Measurements from ENCODE around the gene UMODL1. TPM values are rescaled to one million over a fixed set of nuclear protein-coding genes. Genes with fewer than 3 reads are reported as not detected.

UMODL1 gene
- total RNA-seq, 4 donors from 2014 or later = not detected

DNA sequence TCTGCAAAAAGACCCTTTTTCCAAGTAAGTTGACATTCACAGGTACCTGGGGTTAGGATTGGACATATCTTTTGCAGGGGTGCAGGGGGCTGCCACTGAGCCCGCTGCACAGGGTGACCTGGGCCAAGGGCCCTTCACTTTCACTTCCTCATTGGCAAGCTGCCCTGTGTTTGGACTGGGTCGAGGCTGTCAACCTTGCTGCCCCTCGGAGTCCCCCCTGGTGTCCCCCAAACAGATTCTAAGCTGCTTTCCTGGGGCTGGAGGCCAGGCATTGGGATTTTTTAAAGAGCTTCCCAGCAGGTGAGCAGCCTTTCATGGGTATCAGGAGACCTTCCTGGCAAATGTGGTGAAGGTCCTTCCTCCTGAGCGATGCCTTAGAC is 7.9 kb upstream of the UMODL1 start:
- Histone ChIP-seq H3K4me3 (peak overlapping the region in 1 of 4 donors; percentile 40), H3K27me3 (peaks cover 0 to 39% of the 10 kb centered on the region in 2 donors), H3K9me3 (no peaks in the 10 kb centered on the region), H3K27ac (peak overlapping the region in 1 of 4 donors; percentile 56), H3K4me1 (peaks cover 0 to 18% (median 8%) of the 10 kb centered on the region in 4 donors), H3K36me3 (no peaks in the 10 kb centered on the region)
- DNase-seq (ENCODE audit: low spot score in 2 of 2) = peak in 1 of 2 donors; percentile 36
- TF ChIP-seq, protein P1, sequence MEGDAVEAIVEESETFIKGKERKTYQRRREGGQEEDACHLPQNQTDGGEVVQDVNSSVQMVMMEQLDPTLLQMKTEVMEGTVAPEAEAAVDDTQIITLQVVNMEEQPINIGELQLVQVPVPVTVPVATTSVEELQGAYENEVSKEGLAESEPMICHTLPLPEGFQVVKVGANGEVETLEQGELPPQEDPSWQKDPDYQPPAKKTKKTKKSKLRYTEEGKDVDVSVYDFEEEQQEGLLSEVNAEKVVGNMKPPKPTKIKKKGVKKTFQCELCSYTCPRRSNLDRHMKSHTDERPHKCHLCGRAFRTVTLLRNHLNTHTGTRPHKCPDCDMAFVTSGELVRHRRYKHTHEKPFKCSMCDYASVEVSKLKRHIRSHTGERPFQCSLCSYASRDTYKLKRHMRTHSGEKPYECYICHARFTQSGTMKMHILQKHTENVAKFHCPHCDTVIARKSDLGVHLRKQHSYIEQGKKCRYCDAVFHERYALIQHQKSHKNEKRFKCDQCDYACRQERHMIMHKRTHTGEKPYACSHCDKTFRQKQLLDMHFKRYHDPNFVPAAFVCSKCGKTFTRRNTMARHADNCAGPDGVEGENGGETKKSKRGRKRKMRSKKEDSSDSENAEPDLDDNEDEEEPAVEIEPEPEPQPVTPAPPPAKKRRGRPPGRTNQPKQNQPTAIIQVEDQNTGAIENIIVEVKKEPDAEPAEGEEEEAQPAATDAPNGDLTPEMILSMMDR (IDR thresholded peaks at IDR 0.05) = no peak
- TF ChIP-seq EP300 (IDR thresholded peaks at IDR 0.05) = no peak
- 11 to 41% methylated on average over 3 to 4 of the region's 4 CpGs for WGBS, 2 donors

DNA sequence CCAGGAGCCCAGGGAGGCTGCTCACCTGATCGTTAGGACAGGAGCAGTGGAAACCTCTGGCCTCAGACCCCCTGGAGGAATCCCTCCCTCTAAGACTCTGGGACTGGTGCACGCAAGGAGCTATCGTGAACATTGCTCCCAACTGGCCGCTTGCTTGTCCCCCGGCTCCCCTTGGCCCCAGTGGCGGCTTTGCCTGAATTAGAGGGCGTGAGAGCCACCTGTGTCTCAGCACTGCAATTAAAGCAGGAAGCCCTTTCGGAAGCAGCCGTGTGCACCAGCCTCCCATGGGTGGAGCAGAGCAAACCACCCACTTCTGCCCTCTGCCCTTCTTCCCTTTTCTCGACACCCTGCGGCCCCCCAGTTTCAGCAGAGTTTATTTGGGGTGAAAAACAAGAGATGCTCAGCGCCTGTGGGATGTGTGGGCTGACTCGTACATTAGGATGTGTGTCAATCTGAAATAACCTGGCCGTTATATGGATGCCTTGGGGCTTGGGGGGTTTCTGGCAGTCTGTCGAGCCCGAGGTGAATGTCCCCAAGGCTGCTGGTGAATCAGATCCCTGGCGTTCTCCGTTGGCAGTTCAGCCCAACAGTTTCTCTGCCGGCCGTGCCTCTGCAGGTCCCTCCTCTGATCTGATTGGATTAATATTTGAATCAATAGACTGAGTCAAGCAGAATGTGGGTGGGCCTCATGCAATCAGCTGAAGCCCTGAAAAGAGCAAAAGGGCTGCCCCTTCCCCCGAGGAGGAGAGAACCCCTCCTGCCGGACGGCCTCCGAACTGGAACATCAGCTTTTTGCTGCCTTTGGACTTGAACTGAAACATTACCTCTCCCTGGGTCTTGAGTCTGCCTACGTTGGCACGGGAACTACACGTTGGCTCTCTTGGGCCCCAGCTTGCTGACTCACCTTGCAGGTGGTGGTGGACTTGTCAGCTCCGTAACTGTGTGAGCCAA is 7.3 kb upstream of the UMODL1 start:
- WGBS, 2 donors = 51 to 52% methylated on average over 26 to 27 of the region's 28 CpGs
- no peaks in the 10 kb centered on the region for H3K9me3 ChIP-seq

DNA sequence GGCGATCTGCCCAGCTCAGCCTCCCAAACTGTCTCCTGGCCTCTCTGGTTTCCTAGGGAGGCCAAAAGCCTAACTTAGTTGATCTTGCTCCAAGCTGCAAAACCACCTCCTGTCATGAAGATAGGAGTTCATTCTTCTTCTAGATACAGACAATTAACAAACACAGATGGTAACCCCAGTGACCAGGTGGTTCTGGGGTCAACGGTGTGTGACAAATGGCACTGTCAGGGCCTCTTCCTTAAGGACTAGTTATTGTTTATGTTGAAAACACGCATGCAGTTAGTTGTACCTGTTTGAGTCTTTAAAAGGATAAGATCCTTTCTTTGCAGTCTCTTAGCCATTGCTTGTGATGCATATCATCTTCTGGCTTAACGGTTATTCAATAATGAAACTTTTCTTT is 4.6 kb upstream of the UMODL1 start:
- Histone ChIP-seq H3K4me1 (peaks cover 0 to 17% (median 8%) of the 10 kb centered on the region in 4 donors), H3K27ac (no peak overlapping the region), H3K9me3 (no peaks in the 10 kb centered on the region), H3K27me3 (peaks cover 0 to 42% of the 10 kb centered on the region in 2 donors), H3K4me3 (no peak overlapping the region), H3K36me3 (no peaks in the 10 kb centered on the region)
- TF ChIP-seq EP300 (IDR thresholded peaks at IDR 0.05) = no peak
- no peak for TF ChIP-seq POLR2A (IDR thresholded peaks at IDR 0.05)
- DNase-seq (ENCODE audit: low spot score in 2 of 2) = no peak
- 81 to 85% methylated on average over 4 of the region's 4 CpGs for WGBS, 2 donors

More for the DNA sequence above, 7.3 kb upstream of the UMODL1 start:
- DNase-seq (ENCODE audit: low spot score in 2 of 2) = no peak
- Histone ChIP-seq H3K4me3 (peak overlapping the region in 1 of 4 donors; percentile 40), H3K27me3 (peaks cover 0 to 39% of the 10 kb centered on the region in 2 donors), H3K27ac (peak overlapping the region in 1 of 4 donors; percentile 56), H3K36me3 (no peaks in the 10 kb centered on the region), H3K4me1 (peaks cover 0 to 18% (median 8%) of the 10 kb centered on the region in 4 donors)
- TF ChIP-seq, protein P1 (IDR thresholded peaks at IDR 0.05) = no peak
- no peak for TF ChIP-seq EP300 (IDR thresholded peaks at IDR 0.05)
- TF ChIP-seq POLR2A (IDR thresholded peaks at IDR 0.05) = no peak

DNA sequence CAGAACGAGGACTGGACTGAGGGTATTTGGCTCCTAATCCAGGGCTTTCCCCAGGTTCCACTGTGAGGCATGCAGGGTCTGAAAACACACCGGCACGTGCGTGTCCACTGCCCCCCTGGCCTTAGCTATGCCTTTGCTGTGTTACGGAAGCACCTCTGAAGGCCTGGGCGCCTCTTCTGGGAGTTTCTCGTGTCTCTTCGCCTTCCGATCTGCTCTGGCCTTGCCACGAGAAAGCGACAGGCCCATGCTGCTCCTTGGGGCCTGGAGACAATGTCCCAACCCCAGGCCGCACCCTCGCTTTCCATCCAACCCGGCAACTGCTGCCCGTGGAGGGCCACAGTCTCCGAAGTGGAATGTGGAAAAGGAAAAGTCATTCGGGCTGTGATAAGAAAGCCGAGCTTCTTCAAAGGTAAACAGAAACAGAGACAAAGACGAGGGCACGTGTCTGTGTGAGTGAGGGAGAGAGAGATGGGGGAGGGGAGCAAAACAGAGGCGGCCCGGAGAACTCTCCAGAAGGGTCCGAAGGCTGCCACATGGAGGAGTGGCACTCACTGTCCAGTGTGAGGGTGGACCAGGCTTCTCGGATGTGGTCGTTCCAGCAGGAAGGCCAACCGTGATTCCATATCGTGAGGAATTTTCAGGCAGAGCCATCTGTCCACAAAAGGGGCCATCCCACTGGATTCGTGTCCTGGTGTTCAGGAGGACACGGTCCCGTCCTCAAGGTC is 3.4 kb upstream of the UMODL1 start:
- TF ChIP-seq POLR2A (IDR thresholded peaks at IDR 0.05) (no peak), EP300 (IDR thresholded peaks at IDR 0.05) (no peak)
- TF ChIP-seq, protein P1 (IDR thresholded peaks at IDR 0.05) = no peak
- no peaks in the 10 kb centered on the region for H3K9me3 ChIP-seq
- H3K27me3 ChIP-seq = peaks cover 0 to 43% of the 10 kb centered on the region in 2 donors
- no peaks in the 10 kb centered on the region for H3K36me3 ChIP-seq
- no peak overlapping the region for H3K27ac ChIP-seq
- DNase-seq (ENCODE audit: low spot score in 2 of 2) = no peak
- peaks cover 0 to 9% (median 6%) of the 10 kb centered on the region in 4 donors for H3K4me1 ChIP-seq
- WGBS, 2 donors = 86 to 87% methylated on average over 29 to 30 of the region's 30 CpGs
- H3K4me3 ChIP-seq = no peak overlapping the region

DNA sequence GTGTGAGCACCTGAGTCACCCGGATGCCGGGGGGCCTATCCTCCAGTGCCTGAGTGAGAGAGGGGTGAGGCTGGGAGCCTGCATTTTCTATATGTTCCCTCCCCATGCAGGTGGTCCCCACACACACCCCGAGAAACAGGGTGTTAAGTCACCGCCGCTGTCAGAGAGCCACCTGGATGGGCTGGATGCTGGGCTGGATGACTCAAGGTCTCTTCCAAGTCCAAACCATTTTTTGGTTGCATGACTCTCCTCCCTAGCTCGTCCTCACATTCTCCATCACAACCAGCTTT is 2.9 kb upstream of the UMODL1 start:
- DNase-seq (ENCODE audit: low spot score in 2 of 2) = no peak

More for the DNA sequence above, 2.9 kb upstream of the UMODL1 start:
- TF ChIP-seq EP300 (IDR thresholded peaks at IDR 0.05) (no peak), POLR2A (IDR thresholded peaks at IDR 0.05) (no peak)
- TF ChIP-seq, protein P1 (IDR thresholded peaks at IDR 0.05) = no peak
- no peak overlapping the region for H3K27ac ChIP-seq
- peaks cover 0 to 38% of the 10 kb centered on the region in 2 donors for H3K27me3 ChIP-seq
- no peaks in the 10 kb centered on the region for H3K9me3 ChIP-seq
- 97% methylated on average over 6 of the region's 6 CpGs for WGBS, 2 donors
- peaks cover 0 to 4% (median 3%) of the 10 kb centered on the region in 4 donors for H3K4me1 ChIP-seq
- no peak overlapping the region for H3K4me3 ChIP-seq
- no peaks in the 10 kb centered on the region for H3K36me3 ChIP-seq

Measured in tibial nerve (tissue), 4 donors.